Suprapubic skin (tissue), 4 donors: ENCODE data around the gene KDM2B. TPM values are rescaled to one million over a fixed set of nuclear protein-coding genes. Genes with fewer than 3 reads are reported as not detected.
A peak's percentile ranks its signal among the peaks of the same experiment; 100 is the strongest.

Experiments
- DNase-seq, 2 donors: peaks; one replicate each; pipeline ENCODE4 v3.0.0-alpha.2; 2019; ENCODE audit warnings: low spot score in 2 of 2
- H3K27ac ChIP-seq: fragments of 200-600 bp; sonication (generic); one replicate; pipeline ENCODE4 v1.5.1; 2019
- H3K27me3 ChIP-seq: fragments of 200-600 bp; sonication (generic); one replicate; pipeline ENCODE4 v1.5.1; 2019
- H3K36me3 ChIP-seq: fragments of 200-600 bp; sonication (generic); one replicate; pipeline ENCODE4 v1.5.1; 2019
- H3K4me1 ChIP-seq: fragments of 200-600 bp; sonication (generic); one replicate; pipeline ENCODE4 v1.5.1; 2019
- H3K4me3 ChIP-seq: fragments of 200-600 bp; sonication (generic); one replicate; pipeline ENCODE4 v1.5.1; 2019; ENCODE audit warnings: mild to moderate bottlenecking
- H3K9me3 ChIP-seq: fragments of 200-600 bp; sonication (generic); one replicate; pipeline ENCODE4 v1.5.1; 2019
- CTCF ChIP-seq, 2 donors: fragments of 200-600 bp in 1 of 2; fragments of 450-650 bp in 1 of 2; sonication (generic) in 1 of 2; IDR thresholded peaks; one replicate each; pipeline ENCODE4 v1.5.1; 2016 to 2019; ENCODE audit warnings: antibody characterized with exemption in 2 of 2, mild to moderate bottlenecking in 1 of 2, moderate library complexity in 1 of 2
- EP300 ChIP-seq: sonication (generic); formaldehyde crosslinking; IDR thresholded peaks from one replicate; pipeline ENCODE4 v1.6.1; 2017; ENCODE audit warnings: antibody characterized with exemption
- POLR2A ChIP-seq, 2 donors: fragments of 450-650 bp; IDR thresholded peaks; one replicate each; pipeline ENCODE4 v1.6.1; 2017; ENCODE audit warnings: antibody characterized with exemption in 2 of 2, mild to moderate bottlenecking in 2 of 2, moderate library complexity in 2 of 2
- POLR2AphosphoS5 ChIP-seq, 3 donors: sonication (generic); formaldehyde crosslinking; IDR thresholded peaks; one replicate each; pipeline ENCODE4 v1.6.1; 2017; ENCODE audit warnings: antibody characterized with exemption in 3 of 3
- WGBS: methylation state at CpG from one replicate; pipeline ENCODE4 v1.1.5; 2018; 5-methylcytosine and 5-hydroxymethylcytosine counted together
- total RNA-seq, 4 donors: library from RNA; depleted of rRNA; stranded (reverse); fragments of >200 nt; gene quantifications; one replicate each; pipeline ENCODE4 v1.1.0, GENCODE V29; 2016

The KDM2B gene
- total RNA-seq, 4 donors from 2014 or later = 47.8 to 53.7 (median 50.4) TPM

DNA sequence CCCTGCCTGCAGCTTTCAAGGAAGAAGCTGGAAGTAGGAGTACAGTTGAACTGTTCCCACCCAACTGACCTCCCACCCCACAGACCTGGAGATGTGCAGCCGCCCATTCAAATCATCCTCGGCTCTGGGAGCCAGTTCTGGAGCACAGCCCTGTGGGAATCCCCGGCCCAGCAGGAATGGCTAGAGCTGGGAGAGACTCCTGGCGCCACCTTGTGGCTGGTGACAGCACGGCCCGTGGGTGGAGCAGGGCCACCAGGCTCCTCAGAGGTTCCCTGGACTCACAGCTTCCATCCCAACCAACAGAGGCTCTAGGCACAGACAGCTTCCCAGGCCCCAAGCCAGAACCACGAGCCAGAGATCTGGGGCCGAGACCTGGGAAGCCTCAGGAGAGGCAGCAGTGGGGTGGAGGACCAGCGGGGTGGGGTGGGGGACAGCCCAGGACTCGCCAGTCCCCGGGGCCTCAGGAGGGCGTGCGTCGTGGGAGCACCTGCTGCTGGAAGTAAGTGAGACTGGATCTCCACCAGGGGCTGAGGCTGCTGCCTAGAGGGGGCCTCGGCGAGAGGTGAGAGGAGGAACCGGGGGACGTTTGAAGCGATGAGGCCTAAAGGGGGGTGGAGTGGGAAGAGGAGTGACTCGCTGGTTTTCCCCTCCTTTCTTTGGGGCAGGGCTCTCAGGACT lies 137.5 kb downstream of the KDM2B start:
- WGBS = 64% methylated on average over 7 of the region's 20 CpGs
- H3K27ac ChIP-seq = peak overlapping the region; percentile 61
- no peaks in the 10 kb centered on the region for H3K27me3 ChIP-seq
- TF ChIP-seq CTCF (IDR thresholded peaks at IDR 0.05) (peak; percentile 53 to 93), POLR2A (IDR thresholded peaks at IDR 0.05) (no peak)
- H3K36me3 ChIP-seq = peaks cover 48% of the 10 kb centered on the region
- peak; percentile 84 to 90 for DNase-seq
- no peaks in the 10 kb centered on the region for H3K9me3 ChIP-seq
- peaks cover 27% of the 10 kb centered on the region for H3K4me1 ChIP-seq
- no peak overlapping the region for H3K4me3 ChIP-seq

GRCh38 chr12:121442028-121442948 lies 138.5 kb downstream of the KDM2B start:
- DNase-seq = no peak
- no peaks in the 10 kb centered on the region for H3K27me3 ChIP-seq
- peaks cover 27% of the 10 kb centered on the region for H3K4me1 ChIP-seq
- H3K36me3 ChIP-seq = peaks cover 54% of the 10 kb centered on the region
- H3K9me3 ChIP-seq = no peaks in the 10 kb centered on the region
- TF ChIP-seq CTCF (IDR thresholded peaks at IDR 0.05) (no peak), EP300 (no peak), POLR2A (IDR thresholded peaks at IDR 0.05) (no peak), POLR2AphosphoS5 (IDR thresholded peaks at IDR 0.05) (no peak)
- H3K4me3 ChIP-seq = no peak overlapping the region
- no peak overlapping the region for H3K27ac ChIP-seq
- 91% methylated on average over 52 of the region's 68 CpGs for WGBS

- DNase-seq = no peak
- Histone ChIP-seq H3K9me3 (no peaks in the 10 kb centered on the region), H3K27me3 (no peaks in the 10 kb centered on the region), H3K27ac (no peak overlapping the region), H3K4me1 (peaks cover 27% of the 10 kb centered on the region), H3K4me3 (no peak overlapping the region), H3K36me3 (peaks cover 54% of the 10 kb centered on the region)
- TF ChIP-seq POLR2A (IDR thresholded peaks at IDR 0.05) (no peak), POLR2AphosphoS5 (IDR thresholded peaks at IDR 0.05) (no peak), CTCF (IDR thresholded peaks at IDR 0.05) (no peak), EP300 (no peak)
- WGBS = 84% methylated on average over 17 of the region's 17 CpGs
Measured at GRCh38 chr12:121441555-121441954, 139.3 kb downstream of the KDM2B start.

- Histone ChIP-seq H3K4me1 (peaks cover 26% of the 10 kb centered on the region), H3K27me3 (no peaks in the 10 kb centered on the region), H3K36me3 (peaks cover 57% of the 10 kb centered on the region), H3K9me3 (no peaks in the 10 kb centered on the region), H3K27ac (no peak overlapping the region), H3K4me3 (no peak overlapping the region)
- no peak for TF ChIP-seq POLR2A (IDR thresholded peaks at IDR 0.05)
- no peak for TF ChIP-seq EP300
- no peak for TF ChIP-seq CTCF (IDR thresholded peaks at IDR 0.05)
- TF ChIP-seq POLR2AphosphoS5 (IDR thresholded peaks at IDR 0.05) = no peak
- DNase-seq = no peak
- 94% methylated on average over 11 of the region's 15 CpGs for WGBS
Measured at GRCh38 chr12:121440768-121441167, 140.1 kb downstream of the KDM2B start.

GRCh38 chr12:121439715-121440114 lies 141.1 kb downstream of the KDM2B start:
- H3K27me3 ChIP-seq = no peaks in the 10 kb centered on the region
- no peak for TF ChIP-seq POLR2AphosphoS5 (IDR thresholded peaks at IDR 0.05)
- no peak for TF ChIP-seq CTCF (IDR thresholded peaks at IDR 0.05)
- no peak for TF ChIP-seq POLR2A (IDR thresholded peaks at IDR 0.05)
- no peak for TF ChIP-seq EP300
- H3K4me1 ChIP-seq = peaks cover 21% of the 10 kb centered on the region
- H3K36me3 ChIP-seq = peaks cover 63% of the 10 kb centered on the region
- WGBS = 87% methylated on average over 16 of the region's 16 CpGs
- DNase-seq = no peak
- no peak overlapping the region for H3K27ac ChIP-seq
- H3K4me3 ChIP-seq = no peak overlapping the region
- H3K9me3 ChIP-seq = no peaks in the 10 kb centered on the region
